GM12878 (cell line): Measurements from ENCODE around the gene GALNT18. TPM values are rescaled to one million over a fixed set of nuclear protein-coding genes. Genes with fewer than 3 reads are reported as not detected.

Experiments used
- ATAC-seq: fragments of 200-7000 bp; cut with Tn5 transposase; 3 replicates; pipeline ENCODE4 v1.9.1; 2020; ENCODE audit warnings: mild to moderate bottlenecking, moderate library complexity
- BruUV-seq: library from RNA; stranded (reverse); fragments of 400-500 nt; replicated peaks from 2 replicates; lab custom pipeline; 2021; lab: Mats Ljungman, UMichigan
- CTCF ChIA-PET: fragments of 300-600 bp; sonication (Branson Sonifier 250); formaldehyde crosslinking; extraction: SDS; loops from one replicate; lab custom pipeline; 2021; ENCODE audit warnings: inconsistent platforms; lab: Yijun Ruan, JAX
- POLR2A ChIA-PET: fragments of 350-600 bp; formaldehyde crosslinking; extraction: SDS; loops from one replicate; lab custom pipeline; 2021; ENCODE audit warnings: inconsistent platforms; lab: Charles Lee
- RAD21 ChIA-PET: fragments of 300-600 bp; sonication (Branson Sonifier 250); formaldehyde crosslinking; loops from one replicate; lab custom pipeline; 2023; ENCODE audit warnings: antibody characterized with exemption; ENCODE audit not compliant: unreplicated experiment; lab: Charles Lee
- SMC1A ChIA-PET: fragments of 300-600 bp; sonication (Branson Sonifier 250); formaldehyde crosslinking; loops from one replicate; lab custom pipeline; 2023; ENCODE audit not compliant: unreplicated experiment, uncharacterized antibody; lab: Charles Lee
- DNase-seq: peaks from one replicate; pipeline ENCODE4 v3.0.0-alpha.2; 2011; ENCODE audit warnings: low read depth, low spot score
- FAIRE-seq: peaks from 3 replicates; lab custom pipeline; 2011; peaks lifted over from hg19 to GRCh38; lab: Jason Lieb, UNC
- H2AFZ ChIP-seq: 2 replicates; pipeline ENCODE4 v1.6.0; 2011; ENCODE audit warnings: low read depth, low read length, control low read depth; ENCODE audit not compliant: control insufficient read depth
- H3K27ac ChIP-seq: 2 replicates; pipeline ENCODE4 v1.5.1; 2011; ENCODE audit warnings: control low read depth; ENCODE audit not compliant: control insufficient read depth, insufficient read depth
- H3K27me3 ChIP-seq, 2 experiments: replicated peaks in 1 of 2; 2 replicates each; pipeline versions ENCODE4 v1.6.0 to v1.6.1; 2011; ENCODE audit warnings: low read length in 1 of 2; ENCODE audit not compliant: control insufficient read depth in 2 of 2, insufficient read depth in 2 of 2
- H3K36me3 ChIP-seq, 2 experiments: 2 replicates each; pipeline ENCODE4 v1.5.1; 2011; ENCODE audit warnings: low read length in 1 of 2; ENCODE audit not compliant: control insufficient read depth in 2 of 2, insufficient read depth in 2 of 2
- H3K4me1 ChIP-seq: 2 replicates; pipeline ENCODE4 v1.6.1; 2011; ENCODE audit warnings: mild to moderate bottlenecking, low read length, moderate library complexity, mixed read lengths; ENCODE audit not compliant: control insufficient read depth, insufficient read depth
- H3K4me2 ChIP-seq: 2 replicates; pipeline ENCODE4 v1.6.0; 2011; ENCODE audit warnings: control low read depth; ENCODE audit not compliant: control insufficient read depth, insufficient read depth
- H3K4me3 ChIP-seq: fragments of 200-600 bp; sonication (generic); 2 replicates; pipeline ENCODE4 v1.5.1; 2016
- H3K79me2 ChIP-seq: 2 replicates; pipeline ENCODE4 v1.6.0; 2011; ENCODE audit warnings: low read length; ENCODE audit not compliant: control insufficient read depth, insufficient read depth
- H3K9ac ChIP-seq: 2 replicates; pipeline ENCODE4 v1.8.0; 2011; ENCODE audit warnings: low read length, control low read depth, mixed read lengths; ENCODE audit not compliant: control insufficient read depth, insufficient read depth
- H3K9me3 ChIP-seq: replicated peaks from 3 replicates; pipeline ENCODE4 v1.5.1; 2011; ENCODE audit warnings: mild to moderate bottlenecking, low read length; ENCODE audit not compliant: control insufficient read depth, insufficient read depth
- H4K20me1 ChIP-seq: 2 replicates; pipeline ENCODE4 v1.6.0; 2011; ENCODE audit not compliant: control insufficient read depth, insufficient read depth
- CREM ChIP-seq: IDR thresholded peaks from 2 replicates; pipeline ENCODE4 v1.6.1; 2014; ENCODE audit warnings: antibody characterized with exemption, low read depth
- EED ChIP-seq: sonication (generic); IDR thresholded peaks from 2 replicates; pipeline ENCODE4 v1.6.1; 2016; ENCODE audit warnings: antibody characterized with exemption, low read depth
- EGR1 ChIP-seq, 2 experiments: IDR thresholded peaks; 1 replicate in 1 of 2; 2 replicates in 1 of 2; pipeline ENCODE4 v1.6.1; 2011 to 2012; ENCODE audit warnings: low read depth in 2 of 2, low read length in 2 of 2, borderline replicate concordance in 1 of 2, mild to moderate bottlenecking in 1 of 2, moderate library complexity in 1 of 2
- EP300 ChIP-seq, 2 experiments: fragments of 150-350 bp in 1 of 2; IDR thresholded peaks; 2 replicates each; pipeline ENCODE4 v1.6.1; 2011 to 2012; ENCODE audit warnings: low read depth in 2 of 2, low read length in 2 of 2, borderline replicate concordance in 1 of 2, improper control_type of control experiment in 1 of 2, inconsistent platforms in 1 of 2; ENCODE audit not compliant: control insufficient read depth in 1 of 2
- LARP7 ChIP-seq: fragments of 450-650 bp; IDR thresholded peaks from 2 replicates; pipeline ENCODE4 v1.6.1; 2017; ENCODE audit warnings: mild to moderate bottlenecking
- NFYA ChIP-seq: IDR thresholded peaks from 2 replicates; pipeline ENCODE4 v1.6.1; 2011; ENCODE audit warnings: low read depth, mild to moderate bottlenecking, low read length, improper control_type of control experiment, borderline replicate concordance
- NRF1 ChIP-seq: conservative IDR thresholded peaks from 2 replicates; pipeline ENCODE4 v1.6.1; 2011; ENCODE audit warnings: mild to moderate bottlenecking, low read depth, low read length, improper control_type of control experiment
- RELA ChIP-seq: fragments of 450-650 bp; IDR thresholded peaks from 2 replicates; pipeline ENCODE4 v1.8.0; 2014; ENCODE audit warnings: borderline replicate concordance; ENCODE audit not compliant: partially characterized antibody
- SMC3 ChIP-seq: IDR thresholded peaks from 2 replicates; pipeline ENCODE4 v1.6.1; 2011; ENCODE audit warnings: low read length, improper control_type of control experiment, borderline replicate concordance
- SUZ12 ChIP-seq: fragments of 200-600 bp; sonication (generic); IDR thresholded peaks from one replicate; pipeline ENCODE4 v1.6.1; 2018; ENCODE audit warnings: antibody characterized with exemption, mild to moderate bottlenecking; ENCODE audit not compliant: unreplicated experiment
- YY1 ChIP-seq: IDR thresholded peaks from 2 replicates; pipeline ENCODE4 v1.6.1; 2011; ENCODE audit warnings: low read depth, mild to moderate bottlenecking, low read length
- ZNF207 ChIP-seq: fragments of 450-650 bp; IDR thresholded peaks from 2 replicates; pipeline ENCODE4 v1.6.1; 2014; ENCODE audit warnings: antibody characterized with exemption, mild to moderate bottlenecking, borderline replicate concordance
- ZNF622 ChIP-seq: fragments of 450-650 bp; IDR thresholded peaks from 2 replicates; pipeline ENCODE4 v1.6.1; 2017; ENCODE audit warnings: mild to moderate bottlenecking, inconsistent platforms
- WGBS: methylation state at CpG from one replicate; pipeline ENCODE4 v1.1.6; 2016; ENCODE audit warnings: low lambda C conversion rate; ENCODE audit not compliant: insufficient replicate concordance, insufficient coverage; ENCODE audit errors: missing lambda C conversion rate; 5-methylcytosine and 5-hydroxymethylcytosine counted together
- in situ Hi-C: fragments of 300-500 bp; cut with MboI; formaldehyde crosslinking; loops from 9 replicates; pipeline ENCODE4 v1.14.3; 2018; ENCODE audit warnings: mixed read lengths
- intact Hi-C: fragments of 100-400 bp; cut with micrococcal nuclease; formaldehyde crosslinking; loops from one replicate; pipeline ENCODE4 v1.14.2; 2022; ENCODE audit not compliant: unreplicated experiment
- polyA plus RNA-seq, 11 experiments: library from polyadenylated mRNA; depleted of rRNA in 4 of 11; unstranded in 6 of 11; stranded (reverse) in 5 of 11; fragments of >200 nt; fragmentation: Nextera tagmentation in 4 of 11; fragmentation: Illumina TruSeq in 1 of 11; extraction: Ambion mirVana in 4 of 11; extraction: Trizol in 1 of 11; gene quantifications; 1 replicate in 1 of 11; 2 replicates in 10 of 11; pipeline versions ENCODE4 v1.2.1 to v1.2.3, GENCODE V29; 2011 to 2016; ENCODE audit warnings: inconsistent platforms in 2 of 11, missing spikeins in 2 of 11, low read depth in 1 of 11
- total RNA-seq, 4 experiments: library from RNA; depleted of rRNA in 3 of 4; stranded (reverse); fragments of >200 nt in 3 of 4; fragmentation: Illumina TruSeq in 1 of 4; extraction: Trizol in 1 of 4; gene quantifications; 2 replicates each; pipeline versions ENCODE4 v1.2.1 to v1.2.3, GENCODE V29; 2013 to 2021
- TF ChIP-seq, protein P1 (sequence below): IDR thresholded peaks from 2 replicates; pipeline ENCODE4 v1.6.1; 2011; ENCODE audit warnings: low read depth, low read length, improper control_type of control experiment, borderline replicate concordance

GALNT18 gene
- total and polyA plus RNA-seq, 10 of the 15 experiments (the other 5 are each of a cell fraction or from before 2014, with no cell fraction given), result 1.2 to 14.2 (median 6.3) TPM

DNA sequence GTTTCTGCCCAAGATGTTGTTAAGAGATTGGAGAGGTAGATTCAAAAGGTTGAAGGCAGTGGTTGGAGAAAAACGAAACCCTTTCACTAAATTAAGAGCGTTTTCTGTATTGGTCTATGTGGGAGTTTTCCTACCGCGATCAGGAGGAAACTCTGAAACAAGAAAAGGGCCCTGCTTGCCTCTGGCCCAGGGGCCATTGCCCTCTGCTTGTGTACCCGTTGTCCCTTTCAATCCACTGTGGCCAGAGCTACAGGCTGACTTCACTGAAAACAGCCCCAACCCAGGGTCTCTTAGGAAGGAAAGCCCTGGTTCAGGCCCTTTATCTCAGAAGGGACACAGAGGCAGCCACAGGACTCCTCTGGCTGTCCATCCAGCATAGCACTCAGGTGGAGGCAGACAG, 367.8 kb downstream of the GALNT18 start (continued):
- TF ChIP-seq, protein P1, sequence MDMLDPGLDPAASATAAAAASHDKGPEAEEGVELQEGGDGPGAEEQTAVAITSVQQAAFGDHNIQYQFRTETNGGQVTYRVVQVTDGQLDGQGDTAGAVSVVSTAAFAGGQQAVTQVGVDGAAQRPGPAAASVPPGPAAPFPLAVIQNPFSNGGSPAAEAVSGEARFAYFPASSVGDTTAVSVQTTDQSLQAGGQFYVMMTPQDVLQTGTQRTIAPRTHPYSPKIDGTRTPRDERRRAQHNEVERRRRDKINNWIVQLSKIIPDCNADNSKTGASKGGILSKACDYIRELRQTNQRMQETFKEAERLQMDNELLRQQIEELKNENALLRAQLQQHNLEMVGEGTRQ, result no peak
- TF ChIP-seq ZNF622, result no peak
- TF ChIP-seq EP300 (IDR thresholded peaks at IDR 0.05; ENCODE audit: borderline replicate concordance in 1 of 2, control insufficient read depth in 1 of 2, low read depth in 2 of 2, low read length in 2 of 2), result no peak
- no peak for TF ChIP-seq NFYA

GRCh38 chr11:11253497-11253896, 368.3 kb downstream of the GALNT18 start:
- POLR2A ChIA-PET, result no interaction called here
- Histone ChIP-seq H3K4me3 (no peak overlapping the region), H3K79me2 (no peaks in the 10 kb centered on the region), H4K20me1 (no peaks in the 10 kb centered on the region), H3K9ac (no peak overlapping the region), H3K4me1 (peaks cover 4% of the 10 kb centered on the region; the same call in 1 of the 2 replicates), H3K9me3 (no peaks in the 10 kb centered on the region; the same call in 2 of the 3 replicates)
- DNase-seq (no peak), ATAC-seq (no peak)
- in situ Hi-C loops, result no loop called here
- TF ChIP-seq RELA, result no peak
- TF ChIP-seq ZNF207, result no peak
- TF ChIP-seq LARP7, result no peak
- no peak for TF ChIP-seq NRF1
- TF ChIP-seq YY1, result no peak
- no peak for TF ChIP-seq EED
- no peak for TF ChIP-seq CREM
- no peak for TF ChIP-seq SMC3
- no peak for TF ChIP-seq EGR1 (IDR thresholded peaks at IDR 0.05; ENCODE audit: borderline replicate concordance in 1 of 2, low read depth in 2 of 2, low read length in 2 of 2)
- no peak for TF ChIP-seq SUZ12
- TF ChIP-seq, all 136 proteins: peak for 0
- no peak for FAIRE-seq
- ChIA-PET CTCF (interaction anchor here (1.4 kb wide), 1 partner anchor 18 kb away, joined by 3 read pairs; no protein-coding TSS in a partner anchor), SMC1A (interaction anchor here (1.0 kb wide), 1 partner anchor 10 kb away, joined by 3 read pairs; no protein-coding TSS in a partner anchor), RAD21 (no interaction called here)
- WGBS, result 45% methylated on average over 4 of the region's 4 CpGs
- no peak overlapping the region for H3K27ac ChIP-seq
- no TSS peak for BruUV-seq
- H3K36me3 ChIP-seq, result no peaks in the 10 kb centered on the region
- H3K27me3 ChIP-seq, result no peaks in the 10 kb centered on the region
- no peak overlapping the region for H3K4me2 ChIP-seq
- no peak overlapping the region for H2AFZ ChIP-seq
- intact Hi-C loops, result no loop called here
